Loucy (cell line): ENCODE data around the gene SPAG17.

ENCODE experiments used
- H2AFZ ChIP-seq: fragments of 200-600 bp; sonication (generic); 2 replicates; pipeline ENCODE4 v1.6.0; 2016; ENCODE audit warnings: antibody characterized with exemption, mild to moderate bottlenecking, low read length, moderate library complexity
- H3F3A ChIP-seq: fragments of 200-600 bp; 2 replicates; pipeline ENCODE4 v1.6.0; 2016; ENCODE audit warnings: antibody characterized with exemption, low read depth, mild to moderate bottlenecking
- H3K27me3 ChIP-seq: fragments of 200-600 bp; sonication (generic); 2 replicates; pipeline ENCODE4 v1.6.1; 2014; ENCODE audit warnings: low read length, mild to moderate bottlenecking; ENCODE audit not compliant: insufficient read depth, poor library complexity, severe bottlenecking
- H3K36me3 ChIP-seq: fragments of 200-600 bp; sonication (generic); 2 replicates; pipeline ENCODE4 v1.6.1; 2016; ENCODE audit warnings: low read length; ENCODE audit not compliant: insufficient read depth
- H3K4me1 ChIP-seq: fragments of 200-600 bp; sonication (generic); 2 replicates; pipeline ENCODE4 v1.5.1; 2014; ENCODE audit warnings: low read length, mild to moderate bottlenecking; ENCODE audit not compliant: insufficient read depth, poor library complexity, severe bottlenecking
- H3K4me2 ChIP-seq: fragments of 200-600 bp; sonication (generic); 2 replicates; pipeline ENCODE4 v1.6.0; 2014; ENCODE audit warnings: antibody characterized with exemption, low read length, low read depth, mild to moderate bottlenecking; ENCODE audit not compliant: poor library complexity, severe bottlenecking
- H3K4me3 ChIP-seq: fragments of 200-600 bp; sonication (generic); 2 replicates; pipeline ENCODE4 v1.5.1; 2014; ENCODE audit warnings: low read length, mild to moderate bottlenecking, mixed read lengths; ENCODE audit not compliant: poor library complexity, severe bottlenecking
- H3K79me2 ChIP-seq: fragments of 200-600 bp; sonication (generic); 2 replicates; pipeline ENCODE4 v1.6.1; 2014; ENCODE audit warnings: low read length; ENCODE audit not compliant: insufficient read depth
- H3K9ac ChIP-seq: fragments of 200-600 bp; sonication (generic); 2 replicates; pipeline ENCODE4 v1.6.0; 2014; ENCODE audit warnings: mild to moderate bottlenecking, low read depth, low read length, moderate library complexity; ENCODE audit not compliant: poor library complexity, severe bottlenecking
- H3K9me2 ChIP-seq: fragments of 200-600 bp; sonication (generic); replicated peaks from 2 replicates; pipeline ENCODE4 v1.6.1; 2016; ENCODE audit warnings: low read depth, low read length, mixed read lengths
- H3K9me3 ChIP-seq: fragments of 200-600 bp; sonication (generic); 2 replicates; pipeline ENCODE4 v1.6.1; 2014; ENCODE audit warnings: mild to moderate bottlenecking, antibody characterized with exemption, low read length, low read depth; ENCODE audit not compliant: insufficient read depth
- H4K20me1 ChIP-seq: fragments of 200-600 bp; sonication (generic); 2 replicates; pipeline ENCODE4 v1.6.0; 2014; ENCODE audit warnings: antibody characterized with exemption, low read length, mild to moderate bottlenecking; ENCODE audit not compliant: insufficient read depth, poor library complexity, severe bottlenecking
- CTCF ChIP-seq: fragments of 200-600 bp; sonication (generic); conservative IDR thresholded peaks from 2 replicates; pipeline ENCODE4 v1.5.1; 2014; ENCODE audit warnings: mild to moderate bottlenecking, antibody characterized with exemption, low read length
- EZH2phosphoT487 ChIP-seq: fragments of 200-600 bp; IDR thresholded peaks from 2 replicates; pipeline ENCODE4 v1.6.1; 2018; ENCODE audit warnings: antibody characterized with exemption, mild to moderate bottlenecking, moderate library complexity, borderline replicate concordance

The SPAG17 gene

GRCh38 chr1:117930173-117930447 is 254.9 kb downstream of the SPAG17 start:
- peaks cover 62% of the 10 kb centered on the region for H3K4me1 ChIP-seq
- no peaks in the 10 kb centered on the region; the same call in 1 of the 2 replicates for H3K36me3 ChIP-seq
- TF ChIP-seq EZH2phosphoT487 = no peak
- TF ChIP-seq CTCF = no peak
- peak overlapping the region; percentile 74 for H2AFZ ChIP-seq
- H3K27me3 ChIP-seq = no peaks in the 10 kb centered on the region
- peaks cover 21% of the 10 kb centered on the region for H4K20me1 ChIP-seq
- no peaks in the 10 kb centered on the region for H3K9me2 ChIP-seq
- H3K9me3 ChIP-seq = no peaks in the 10 kb centered on the region
- no peaks in the 10 kb centered on the region for H3F3A ChIP-seq
- peak overlapping the region; percentile 89 for H3K4me3 ChIP-seq
- peak overlapping the region; percentile 76 for H3K4me2 ChIP-seq
- peak overlapping the region; percentile 76 for H3K9ac ChIP-seq
- H3K79me2 ChIP-seq = peaks cover 72% of the 10 kb centered on the region

GRCh38 chr1:117929343-117930172 is 255.5 kb downstream of the SPAG17 start, which contains the start of the genes GDAP2 and WDR3:
Gene GDAP2 (minus strand): TSS chr1:117929621. CDS start chr1:117920357, 9,264 bp downstream.
Gene WDR3 (plus strand): TSS chr1:117929739. CDS start chr1:117933320, 3,581 bp downstream.
- peaks cover 60% of the 10 kb centered on the region for H3K4me1 ChIP-seq
- peak within 1 kb of the TSS; percentile 89 for H3K4me3 ChIP-seq
- H3F3A ChIP-seq = no peaks in the 10 kb centered on the region
- TF ChIP-seq EZH2phosphoT487 = no peak
- H3K9me3 ChIP-seq = no peaks in the 10 kb centered on the region
- no peaks in the 10 kb centered on the region for H3K27me3 ChIP-seq
- peak within 1 kb of the TSS; percentile 76 for H3K9ac ChIP-seq
- H3K9me2 ChIP-seq = no peaks in the 10 kb centered on the region
- no peaks in the 10 kb centered on the region; the same call in 1 of the 2 replicates for H3K36me3 ChIP-seq
- peak within 1 kb of the TSS; percentile 83 for H3K4me2 ChIP-seq
- peaks cover 21% of the 10 kb centered on the region for H4K20me1 ChIP-seq
- peak within 1 kb of the TSS; percentile 94 for H2AFZ ChIP-seq
- H3K79me2 ChIP-seq = peaks cover 72% of the 10 kb centered on the region

- Histone ChIP-seq H3K9ac (peak overlapping the region; percentile 76), H4K20me1 (peaks cover 18% of the 10 kb centered on the region), H3K9me2 (no peaks in the 10 kb centered on the region), H2AFZ (peak overlapping the region; percentile 94), H3K36me3 (no peaks in the 10 kb centered on the region), H3K4me2 (peak overlapping the region; percentile 83), H3K4me3 (peak overlapping the region; percentile 89), H3K79me2 (peaks cover 77% of the 10 kb centered on the region), H3K27me3 (no peaks in the 10 kb centered on the region), H3K4me1 (peaks cover 57% of the 10 kb centered on the region), H3K9me3 (no peaks in the 10 kb centered on the region), H3F3A (no peaks in the 10 kb centered on the region)
- TF ChIP-seq EZH2phosphoT487 = no peak
- TF ChIP-seq CTCF = 0 out of 2 replicates have a peak, but pooled peaks have one; percentile 9
These were observed 256.1 kb downstream of the SPAG17 start for GRCh38 chr1:117928881-117929342.
